ENCODE measurements around the gene LAMB4. TPM values are rescaled to one million over a fixed set of nuclear protein-coding genes. Genes with fewer than 3 reads are reported as not detected.

LAMB4 gene
- polyA plus RNA-seq, 4 donors = 0.12 to 3.5 (median 0.51) TPM

DNA sequence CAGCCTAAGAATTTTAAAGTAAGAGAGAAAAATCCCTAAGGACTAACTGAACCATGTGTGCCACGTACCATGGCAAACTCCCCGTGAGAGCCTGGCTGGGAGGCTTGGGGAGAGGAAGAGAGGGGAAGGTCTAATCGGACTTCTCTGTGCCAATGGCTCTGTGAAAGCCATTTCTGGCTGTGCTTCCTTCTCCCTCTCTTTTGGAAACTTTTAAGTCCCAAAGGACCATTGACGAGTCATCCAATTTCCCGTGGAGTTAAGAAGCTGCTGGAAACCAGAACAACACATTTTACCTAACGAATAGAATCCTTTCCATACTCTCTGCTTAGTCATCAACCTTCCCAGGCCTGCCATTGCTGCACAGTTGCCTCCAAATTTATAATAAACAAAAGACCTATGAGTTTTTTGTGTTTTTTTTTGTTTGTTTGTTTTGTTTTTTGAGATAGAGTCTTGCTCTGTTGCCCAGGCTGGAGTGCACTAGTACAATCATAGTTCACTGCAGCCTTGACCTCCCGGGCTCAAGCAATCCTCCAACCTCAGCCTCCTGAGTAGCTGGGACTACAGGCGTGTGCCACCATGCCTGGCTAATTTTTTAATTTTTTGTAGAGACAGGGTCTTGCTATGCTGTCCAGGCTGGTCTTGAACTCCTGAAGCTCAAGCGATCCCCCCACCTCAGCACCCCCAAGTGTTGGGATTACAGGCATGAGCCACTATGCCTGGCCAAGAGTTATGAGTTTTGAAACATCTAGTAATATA lies 140.4 kb downstream of the LAMB4 start:
- H3K36me3 ChIP-seq (ENCODE audit: control insufficient read depth in 3 of 3, insufficient read depth in 2 of 3, low read depth in 1 of 3, low read length in 3 of 3) = peaks cover 0 to 45% (median 5%) of the 10 kb centered on the region in 3 donors

DNA sequence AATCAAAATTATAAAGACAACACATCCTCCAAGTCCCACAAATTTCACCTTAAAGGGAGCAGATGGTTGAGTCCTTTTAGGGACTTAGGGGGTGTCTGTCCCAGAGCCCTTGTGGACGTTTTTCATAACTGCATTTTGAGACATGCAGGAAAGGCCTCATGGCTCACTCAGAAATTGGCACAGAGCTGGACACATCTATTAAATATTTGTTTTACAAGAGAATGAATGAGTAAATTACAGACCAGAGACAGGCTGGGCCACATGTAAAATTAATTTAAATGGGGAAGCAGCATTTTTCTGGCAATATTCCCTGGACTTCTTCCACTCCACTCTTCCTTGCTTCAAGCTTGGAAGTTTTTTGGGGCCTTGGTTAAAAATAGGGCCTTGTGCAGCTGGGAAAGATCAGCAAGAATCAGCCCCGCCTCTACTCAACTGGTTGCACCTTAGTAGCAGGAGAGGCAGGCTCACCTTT lies 147.2 kb downstream of the LAMB4 start:
- Histone ChIP-seq H3K4me3 (ENCODE audit: low read depth in 1 of 3, low read length in 3 of 3) (no peak overlapping the region), H3K27me3 (ENCODE audit: control insufficient read depth in 3 of 3, insufficient read depth in 3 of 3, low read length in 3 of 3) (no peaks in the 10 kb centered on the region), H3K4me1 (ENCODE audit: control insufficient read depth in 3 of 3, insufficient read depth in 2 of 3, low read depth in 1 of 3, low read length in 2 of 3) (no peaks in the 10 kb centered on the region), H3K9me3 (ENCODE audit: control insufficient read depth in 2 of 2, insufficient read depth in 1 of 2, low read depth in 1 of 2, low read length in 1 of 2) (no peaks in the 10 kb centered on the region), H3K36me3 (ENCODE audit: control insufficient read depth in 3 of 3, insufficient read depth in 2 of 3, low read depth in 1 of 3, low read length in 3 of 3) (peaks cover 0 to 40% (median 7%) of the 10 kb centered on the region in 3 donors), H3K27ac (ENCODE audit: low read depth in 1 of 3, low read length in 2 of 3) (no peak overlapping the region)
- FAIRE-seq = no peak
- 41 to 61% (median 41%) methylated on average over 2 of the region's 2 CpGs for WGBS, 3 donors
- peak in 1 of 2 donors; percentile 34 for DNase-seq

More for the DNA sequence above, 140.4 kb downstream of the LAMB4 start:
- Histone ChIP-seq H3K4me3 (ENCODE audit: low read depth in 1 of 3, low read length in 3 of 3) (no peak overlapping the region), H3K9me3 (ENCODE audit: control insufficient read depth in 2 of 2, insufficient read depth in 1 of 2, low read depth in 1 of 2, low read length in 1 of 2) (no peaks in the 10 kb centered on the region), H3K4me1 (ENCODE audit: control insufficient read depth in 3 of 3, insufficient read depth in 2 of 3, low read depth in 1 of 3, low read length in 2 of 3) (peaks cover 0 to 15% (median 3%) of the 10 kb centered on the region in 3 donors), H3K27ac (ENCODE audit: low read depth in 1 of 3, low read length in 2 of 3) (peak overlapping the region in 1 of 3 donors; percentile 61), H3K27me3 (ENCODE audit: control insufficient read depth in 3 of 3, insufficient read depth in 3 of 3, low read length in 3 of 3) (peaks cover 0 to 2% (median 0%) of the 10 kb centered on the region in 3 donors)
- no peak for DNase-seq
- no peak for FAIRE-seq
- WGBS, 3 donors = 74 to 87% (median 85%) methylated on average over 9 of the region's 9 CpGs

- peaks cover 0 to 41% (median 9%) of the 10 kb centered on the region in 3 donors for H3K36me3 ChIP-seq (ENCODE audit: control insufficient read depth in 3 of 3, insufficient read depth in 2 of 3, low read depth in 1 of 3, low read length in 3 of 3)
- 65 to 81% (median 76%) methylated on average over 9 of the region's 9 CpGs for WGBS, 3 donors
- H3K4me1 ChIP-seq (ENCODE audit: control insufficient read depth in 3 of 3, insufficient read depth in 2 of 3, low read depth in 1 of 3, low read length in 2 of 3) = no peaks in the 10 kb centered on the region
- no peak for DNase-seq
- no peak overlapping the region for H3K27ac ChIP-seq (ENCODE audit: low read depth in 1 of 3, low read length in 2 of 3)
- H3K27me3 ChIP-seq (ENCODE audit: control insufficient read depth in 3 of 3, insufficient read depth in 3 of 3, low read length in 3 of 3) = no peaks in the 10 kb centered on the region
- no peaks in the 10 kb centered on the region for H3K9me3 ChIP-seq (ENCODE audit: control insufficient read depth in 2 of 2, insufficient read depth in 1 of 2, low read depth in 1 of 2, low read length in 1 of 2)
- H3K4me3 ChIP-seq (ENCODE audit: low read depth in 1 of 3, low read length in 3 of 3) = no peak overlapping the region
- FAIRE-seq = no peak
Measured at GRCh38 chr7:107982042-107982840, 147.9 kb downstream of the LAMB4 start.

GRCh38 chr7:107981466-107981865 lies 148.7 kb downstream of the LAMB4 start:
- whole genome bisulfite sequencing, 3 donors = 71 to 80% (median 76%) methylated on average over 4 of the region's 4 CpGs
- no peaks in the 10 kb centered on the region for H3K9me3 ChIP-seq (ENCODE audit: control insufficient read depth in 2 of 2, insufficient read depth in 1 of 2, low read depth in 1 of 2, low read length in 1 of 2)
- no peak overlapping the region for H3K27ac ChIP-seq (ENCODE audit: low read depth in 1 of 3, low read length in 2 of 3)
- FAIRE-seq (no peak), DNase-seq (no peak)
- H3K4me1 ChIP-seq (ENCODE audit: control insufficient read depth in 3 of 3, insufficient read depth in 2 of 3, low read depth in 1 of 3, low read length in 2 of 3) = no peaks in the 10 kb centered on the region
- no peak overlapping the region for H3K4me3 ChIP-seq (ENCODE audit: low read depth in 1 of 3, low read length in 3 of 3)
- no peaks in the 10 kb centered on the region for H3K27me3 ChIP-seq (ENCODE audit: control insufficient read depth in 3 of 3, insufficient read depth in 3 of 3, low read length in 3 of 3)
- H3K36me3 ChIP-seq (ENCODE audit: control insufficient read depth in 3 of 3, insufficient read depth in 2 of 3, low read depth in 1 of 3, low read length in 3 of 3) = peaks cover 0 to 43% (median 11%) of the 10 kb centered on the region in 3 donors

DNA sequence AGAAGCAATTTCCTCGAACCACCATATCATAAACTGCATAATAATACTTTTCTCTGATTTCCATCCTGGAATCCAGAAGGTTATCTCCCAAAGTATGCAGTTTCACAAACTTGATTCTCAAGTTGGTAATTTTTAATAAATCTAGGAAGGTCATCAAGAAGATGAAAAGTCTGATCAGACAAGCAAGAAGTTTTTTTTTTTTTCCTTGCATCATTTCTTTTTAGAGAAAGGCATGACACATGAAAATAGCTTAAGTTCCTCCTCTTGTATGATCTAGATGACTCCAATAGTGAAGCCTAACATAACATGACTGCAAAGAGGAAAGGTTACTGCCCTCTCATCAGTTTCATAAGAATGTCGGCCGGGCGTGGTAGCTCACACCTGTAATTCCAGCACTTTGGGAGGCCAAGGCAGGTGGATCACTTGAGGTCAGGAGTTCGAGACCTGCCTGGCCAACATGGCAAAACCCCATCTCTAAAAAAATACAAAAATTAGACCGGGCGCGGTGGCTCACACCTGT lies 149.4 kb downstream of the LAMB4 start:
- Histone ChIP-seq H3K4me3 (ENCODE audit: low read depth in 1 of 3, low read length in 3 of 3) (no peak overlapping the region), H3K9me3 (ENCODE audit: control insufficient read depth in 2 of 2, insufficient read depth in 1 of 2, low read depth in 1 of 2, low read length in 1 of 2) (no peaks in the 10 kb centered on the region), H3K27me3 (ENCODE audit: control insufficient read depth in 3 of 3, insufficient read depth in 3 of 3, low read length in 3 of 3) (no peaks in the 10 kb centered on the region), H3K27ac (ENCODE audit: low read depth in 1 of 3, low read length in 2 of 3) (no peak overlapping the region), H3K4me1 (ENCODE audit: control insufficient read depth in 3 of 3, insufficient read depth in 2 of 3, low read depth in 1 of 3, low read length in 2 of 3) (no peaks in the 10 kb centered on the region), H3K36me3 (ENCODE audit: control insufficient read depth in 3 of 3, insufficient read depth in 2 of 3, low read depth in 1 of 3, low read length in 3 of 3) (peaks cover 0 to 49% (median 11%) of the 10 kb centered on the region in 3 donors)
- 91 to 96% (median 94%) methylated on average over 8 of the region's 8 CpGs for WGBS, 3 donors
- DNase-seq (no peak), FAIRE-seq (no peak)

DNA sequence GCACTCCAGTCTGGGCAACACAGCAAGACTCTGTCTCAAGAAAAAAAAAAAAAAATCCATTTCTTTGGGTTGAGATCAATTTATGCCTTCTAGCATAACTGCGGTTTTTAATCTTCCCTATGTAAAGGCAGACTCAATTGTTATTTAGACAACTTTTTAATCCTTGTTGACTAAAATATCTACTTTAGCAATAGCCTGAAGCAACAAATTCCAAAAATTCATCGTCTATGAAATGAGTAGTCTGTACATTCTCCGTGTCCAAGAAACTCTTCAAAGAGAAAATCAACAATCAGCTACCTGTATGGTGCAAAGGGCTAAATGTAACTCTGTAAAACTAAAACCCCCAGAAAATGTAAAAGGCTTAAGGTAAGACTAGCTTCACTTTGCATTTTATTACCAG lies 150.0 kb downstream of the LAMB4 start:
- H3K9me3 ChIP-seq (ENCODE audit: control insufficient read depth in 2 of 2, insufficient read depth in 1 of 2, low read depth in 1 of 2, low read length in 1 of 2) = no peaks in the 10 kb centered on the region
- FAIRE-seq = no peak
- no peak overlapping the region for H3K27ac ChIP-seq (ENCODE audit: low read depth in 1 of 3, low read length in 2 of 3)
- H3K4me1 ChIP-seq (ENCODE audit: control insufficient read depth in 3 of 3, insufficient read depth in 2 of 3, low read depth in 1 of 3, low read length in 2 of 3) = no peaks in the 10 kb centered on the region
- H3K36me3 ChIP-seq (ENCODE audit: control insufficient read depth in 3 of 3, insufficient read depth in 2 of 3, low read depth in 1 of 3, low read length in 3 of 3) = peaks cover 1 to 47% (median 11%) of the 10 kb centered on the region in 3 donors
- DNase-seq = no peak
- 91 to 94% (median 91%) methylated on average over 3 of the region's 3 CpGs for WGBS, 3 donors
- no peak overlapping the region for H3K4me3 ChIP-seq (ENCODE audit: low read depth in 1 of 3, low read length in 3 of 3)
- no peaks in the 10 kb centered on the region for H3K27me3 ChIP-seq (ENCODE audit: control insufficient read depth in 3 of 3, insufficient read depth in 3 of 3, low read length in 3 of 3)

DNA sequence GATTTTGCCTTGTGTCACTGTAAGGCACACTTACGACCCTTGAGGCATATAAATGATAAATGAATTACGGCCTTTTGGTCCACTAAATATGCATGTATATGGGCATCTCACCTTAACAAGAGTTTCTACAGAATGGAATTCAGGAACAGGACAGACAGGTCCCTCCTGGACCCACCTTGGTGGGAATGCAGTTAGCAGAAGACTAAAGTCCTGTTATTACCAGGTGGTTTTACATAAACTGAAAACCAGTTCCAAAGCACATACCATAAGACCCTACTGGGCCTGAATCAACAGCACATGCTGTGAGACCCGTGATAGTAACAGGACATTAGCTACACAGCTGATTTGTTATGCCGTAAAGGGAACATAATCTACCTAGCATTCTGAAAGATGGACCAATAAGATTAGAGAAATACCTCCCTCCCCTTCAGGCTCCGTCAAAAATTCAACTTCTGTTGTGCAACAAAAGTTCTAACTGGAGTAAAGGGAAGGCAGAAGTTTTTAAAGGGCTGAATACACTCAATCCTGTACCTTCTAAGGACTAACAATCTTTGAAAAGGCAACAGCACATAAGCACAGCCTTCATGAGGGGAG lies 151.2 kb downstream of the LAMB4 start:
- peaks cover 7 to 42% (median 13%) of the 10 kb centered on the region in 3 donors for H3K36me3 ChIP-seq (ENCODE audit: control insufficient read depth in 3 of 3, insufficient read depth in 2 of 3, low read depth in 1 of 3, low read length in 3 of 3)
- no peak overlapping the region for H3K4me3 ChIP-seq (ENCODE audit: low read depth in 1 of 3, low read length in 3 of 3)
- DNase-seq (no peak), FAIRE-seq (no peak)
- H3K27ac ChIP-seq (ENCODE audit: low read depth in 1 of 3, low read length in 2 of 3) = peak overlapping the region in 1 of 3 donors; percentile 54
- no peaks in the 10 kb centered on the region for H3K27me3 ChIP-seq (ENCODE audit: control insufficient read depth in 3 of 3, insufficient read depth in 3 of 3, low read length in 3 of 3)
- 83 to 91% (median 84%) methylated on average over 5 of the region's 5 CpGs for WGBS, 3 donors
- H3K9me3 ChIP-seq (ENCODE audit: control insufficient read depth in 2 of 2, insufficient read depth in 1 of 2, low read depth in 1 of 2, low read length in 1 of 2) = no peaks in the 10 kb centered on the region
- no peaks in the 10 kb centered on the region for H3K4me1 ChIP-seq (ENCODE audit: control insufficient read depth in 3 of 3, insufficient read depth in 2 of 3, low read depth in 1 of 3, low read length in 2 of 3)

- DNase-seq (no peak), FAIRE-seq (no peak)
- H3K27me3 ChIP-seq (ENCODE audit: control insufficient read depth in 3 of 3, insufficient read depth in 3 of 3, low read length in 3 of 3) = no peaks in the 10 kb centered on the region
- 87 to 92% (median 92%) methylated on average over 4 of the region's 4 CpGs for WGBS, 3 donors
- H3K9me3 ChIP-seq (ENCODE audit: control insufficient read depth in 2 of 2, insufficient read depth in 1 of 2, low read depth in 1 of 2, low read length in 1 of 2) = no peaks in the 10 kb centered on the region
- H3K36me3 ChIP-seq (ENCODE audit: control insufficient read depth in 3 of 3, insufficient read depth in 2 of 3, low read depth in 1 of 3, low read length in 3 of 3) = peaks cover 7 to 48% (median 13%) of the 10 kb centered on the region in 3 donors
- no peaks in the 10 kb centered on the region for H3K4me1 ChIP-seq (ENCODE audit: control insufficient read depth in 3 of 3, insufficient read depth in 2 of 3, low read depth in 1 of 3, low read length in 2 of 3)
- H3K4me3 ChIP-seq (ENCODE audit: low read depth in 1 of 3, low read length in 3 of 3) = no peak overlapping the region
- peak overlapping the region in 1 of 3 donors; percentile 17 for H3K27ac ChIP-seq (ENCODE audit: low read depth in 1 of 3, low read length in 2 of 3)
Measured at GRCh38 chr7:107977048-107977447, 153.1 kb downstream of the LAMB4 start.

Data from small intestine (tissue), 7 donors.